ENCODE data around the gene TSPAN7.

DNA sequence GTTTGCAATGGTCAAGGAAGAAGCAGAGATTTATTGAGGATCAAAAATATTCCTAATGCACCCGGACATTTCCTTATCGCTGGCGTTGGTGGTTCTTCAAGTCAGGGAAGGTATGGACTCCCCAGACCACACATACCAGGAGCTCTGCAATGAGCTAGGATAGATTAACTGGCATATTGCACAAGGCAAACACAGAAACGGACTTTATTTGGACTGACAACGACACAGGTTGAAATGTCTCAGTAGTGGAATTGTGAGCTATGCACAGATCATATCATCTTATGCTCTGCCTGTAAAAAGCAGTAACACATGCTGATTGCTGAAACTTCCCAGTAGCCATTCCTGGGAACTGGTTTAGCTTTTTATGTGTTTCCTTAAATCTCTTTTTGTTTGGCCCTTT lies 1.7 kb downstream of the TSPAN7 start:
- no peak for TF ChIP-seq GATA3 (IDR thresholded peaks at IDR 0.05; ENCODE audit: low read depth, low read length)
- TF ChIP-seq GATA2 (IDR thresholded peaks at IDR 0.05; ENCODE audit: low read depth, low read length) = peak; percentile 31; the same call in 1 of the 2 replicates

All from SH-SY5Y (cell line).